Islet precursor cell (in vitro differentiated cells): ENCODE data around the gene SNX25.

Experiments used
- DNase-seq: peaks from one replicate; pipeline ENCODE4 v3.0.0-alpha.2; 2018

SNX25 gene

DNA sequence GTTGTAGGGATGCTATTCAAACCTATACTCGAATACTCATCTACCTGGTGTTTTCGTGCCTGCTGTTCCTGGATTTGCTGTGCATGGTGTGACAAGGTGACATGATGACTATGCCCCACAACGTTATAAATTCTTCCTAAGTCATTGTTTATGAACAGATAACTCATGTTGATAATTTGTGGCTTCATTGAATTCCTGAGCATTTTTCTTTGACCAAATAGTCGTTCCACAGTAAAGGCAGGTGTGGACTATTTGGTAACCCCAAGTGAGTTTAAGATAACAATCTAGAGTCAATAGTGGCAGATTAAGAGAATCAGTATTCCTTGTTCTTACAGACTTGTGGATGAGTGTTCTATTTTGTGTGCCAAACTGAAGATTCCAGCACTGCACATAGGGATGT, 59.9 kb downstream of the SNX25 start:
- no peak for DNase-seq

DNA sequence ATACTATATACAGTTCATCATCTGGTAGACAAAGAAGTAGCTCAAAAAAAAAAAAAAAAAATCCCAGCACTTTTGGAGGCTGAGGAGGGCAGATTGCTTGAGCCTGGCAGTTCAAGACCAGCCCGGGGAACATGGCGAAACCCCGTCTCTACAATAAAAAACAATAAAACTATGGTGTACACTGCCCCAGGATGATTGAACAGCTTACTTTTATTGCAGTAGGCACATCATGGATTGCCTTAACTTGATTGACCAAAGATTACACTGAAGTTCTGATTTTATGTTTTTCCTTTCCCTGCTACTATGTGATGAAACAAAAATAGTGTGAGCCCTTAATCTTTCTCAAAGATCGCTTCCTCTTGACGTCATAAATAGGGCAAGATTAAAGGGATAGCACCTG, 60.6 kb downstream of the SNX25 start:
- DNase-seq, result no peak

DNA sequence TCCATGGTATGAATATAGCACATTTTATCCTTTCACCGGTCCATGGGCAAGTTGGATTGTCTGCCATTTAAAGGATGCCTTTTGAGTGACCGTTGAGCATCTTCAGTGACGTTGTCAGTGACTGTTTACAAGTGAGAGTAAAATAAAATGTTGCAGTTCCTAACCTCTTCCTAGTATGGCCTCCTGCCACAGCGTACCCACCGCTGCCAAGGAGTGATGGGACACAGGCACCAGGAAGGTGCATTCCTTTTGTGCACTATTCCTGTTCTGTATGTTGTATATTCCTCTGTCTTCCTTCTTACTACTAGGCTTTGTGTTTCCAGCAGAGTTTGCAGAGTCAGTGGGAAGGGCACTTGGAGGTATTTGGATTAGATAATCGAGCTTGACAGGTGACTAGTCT, 61.5 kb downstream of the SNX25 start:
- DNase-seq, result no peak

DNA sequence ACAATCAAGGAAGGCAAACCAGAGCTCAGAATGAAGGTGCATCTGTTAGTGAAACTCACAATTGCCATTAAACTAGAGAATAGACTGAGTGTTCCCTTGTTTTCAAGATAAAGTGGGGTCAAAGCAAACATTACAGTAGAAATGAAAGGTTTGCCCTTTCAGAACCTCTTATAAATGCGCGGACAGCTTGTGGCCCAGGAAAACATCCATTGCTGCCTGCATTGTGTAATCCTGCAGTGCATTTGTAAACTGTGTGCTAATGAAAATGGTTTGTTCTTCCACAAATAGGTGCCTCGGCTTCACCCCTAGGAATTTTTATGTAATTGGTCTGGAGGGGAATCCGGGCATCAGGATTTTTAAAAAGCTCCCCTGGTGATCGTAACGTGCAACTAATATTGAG, 62.8 kb downstream of the SNX25 start:
- no peak for DNase-seq

GRCh38 chr4:185275501-185275900, 66.1 kb downstream of the SNX25 start:
- no peak for DNase-seq

DNA sequence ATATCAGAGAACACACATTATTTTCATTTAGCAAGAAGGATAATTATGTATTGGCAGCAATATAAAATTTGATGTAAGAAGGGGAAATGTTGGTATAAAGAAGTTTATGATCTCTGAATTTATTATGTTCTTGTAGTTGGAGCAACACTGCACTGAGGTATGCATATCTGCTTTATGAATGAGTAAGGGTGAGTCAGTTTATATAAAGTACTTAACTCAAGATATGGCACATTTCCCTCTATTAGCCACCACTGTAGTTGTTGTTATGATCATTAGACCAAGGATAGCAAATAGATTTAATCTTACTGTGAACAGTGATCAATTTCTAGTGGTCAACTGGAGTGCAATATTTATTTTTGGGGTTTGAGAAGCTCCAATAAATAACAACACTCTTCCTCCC, 66.6 kb downstream of the SNX25 start:
- no peak for DNase-seq

DNA sequence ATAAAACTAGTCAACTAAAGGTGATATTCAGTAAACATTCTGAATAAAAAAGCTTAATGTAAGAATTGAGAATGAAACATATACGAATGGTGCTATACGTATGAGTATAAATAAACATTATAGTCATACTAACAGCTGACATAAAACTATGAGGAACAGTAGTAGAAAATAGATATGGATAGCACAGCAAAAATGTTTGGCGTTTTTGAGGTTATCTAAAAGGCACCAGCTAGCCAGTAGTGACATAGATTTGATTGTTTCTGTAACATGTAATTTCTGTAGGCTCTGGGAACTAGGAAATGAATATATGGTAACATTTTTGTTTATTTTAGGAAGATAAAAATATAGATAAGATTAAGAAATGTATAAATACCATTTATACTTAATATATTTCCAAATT, 69.3 kb downstream of the SNX25 start:
- DNase-seq, result no peak

GRCh38 chr4:185280608-185281007, 71.2 kb downstream of the SNX25 start:
- no peak for DNase-seq

- no peak for DNase-seq
These were observed 73.6 kb downstream of the SNX25 start for GRCh38 chr4:185282968-185283367.

DNA sequence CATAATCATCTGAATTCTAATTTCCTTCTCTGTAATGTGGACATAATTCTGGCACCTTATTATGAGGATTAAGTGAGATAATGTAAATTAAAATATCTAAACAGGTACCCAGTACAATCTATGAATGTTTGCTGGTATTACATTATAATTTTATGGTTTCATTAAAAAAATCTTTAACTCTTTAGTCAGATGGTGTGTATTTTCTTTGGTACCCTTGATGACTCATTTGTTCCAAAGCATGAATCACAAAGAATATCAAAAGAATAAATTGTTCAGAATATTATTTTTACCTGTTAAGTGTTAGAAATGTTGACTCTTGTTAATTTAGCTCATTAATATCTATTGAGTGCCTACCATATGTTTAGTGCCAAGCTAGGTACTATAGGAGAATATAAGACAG, 74.3 kb downstream of the SNX25 start:
- no peak for DNase-seq

DNA sequence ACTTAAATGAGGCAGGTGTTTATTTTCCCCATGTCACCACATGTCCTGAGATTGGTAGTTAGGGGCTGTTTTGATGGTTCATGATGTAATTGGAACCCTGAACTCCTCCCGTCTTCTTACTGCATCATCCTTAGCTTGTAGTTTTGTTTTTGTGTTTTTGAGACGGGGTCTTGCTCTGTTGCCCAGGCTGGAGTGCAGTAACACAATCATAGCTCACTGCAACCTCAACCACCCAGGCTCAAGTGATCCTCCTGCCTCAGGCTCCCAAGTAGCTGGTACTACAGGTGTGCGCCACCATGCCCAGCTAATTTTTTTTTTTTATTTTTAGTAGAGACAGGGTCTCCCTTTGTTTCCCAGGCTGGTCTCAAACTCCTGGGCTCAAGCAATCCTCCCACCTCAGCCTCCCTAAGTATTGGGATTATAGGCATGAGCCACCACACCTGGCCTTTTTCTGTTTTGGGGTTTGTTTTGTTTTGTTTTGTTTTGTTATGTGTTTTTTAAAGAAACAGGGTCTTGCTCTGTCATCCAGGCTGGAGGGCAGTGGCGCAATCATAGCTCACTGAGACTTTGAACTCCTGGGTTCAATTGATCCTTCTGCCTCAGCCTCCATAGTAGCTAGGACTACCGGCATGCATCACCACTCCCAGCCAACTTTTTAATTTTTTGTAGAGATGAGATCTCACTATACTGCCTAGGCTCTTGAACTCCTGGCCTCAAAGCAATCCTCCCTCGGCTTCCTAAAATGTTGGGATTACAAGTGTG, 76.4 kb downstream of the SNX25 start:
- no peak for DNase-seq

DNA sequence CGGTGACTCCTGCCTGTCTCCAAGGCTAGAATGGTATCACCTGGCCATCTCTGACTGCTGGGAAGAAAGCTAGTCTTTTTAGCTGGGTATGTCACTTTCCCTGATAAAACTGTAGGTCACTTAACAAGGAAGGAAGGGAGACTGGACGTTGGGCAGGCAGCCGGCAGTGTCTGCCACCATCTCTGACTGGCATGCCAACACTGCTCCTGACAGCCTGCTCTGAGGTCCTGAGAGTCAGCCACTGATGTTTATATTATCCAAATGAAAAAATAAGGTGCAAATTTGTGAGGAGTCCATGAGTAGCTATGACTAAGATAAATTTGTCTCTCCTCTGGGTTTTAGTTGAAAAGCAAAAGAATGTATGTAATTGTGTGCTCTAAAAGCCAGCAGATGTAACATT, 77.2 kb downstream of the SNX25 start:
- no peak for DNase-seq

GRCh38 chr4:185287031-185287430, 77.6 kb downstream of the SNX25 start:
- DNase-seq, result no peak

DNA sequence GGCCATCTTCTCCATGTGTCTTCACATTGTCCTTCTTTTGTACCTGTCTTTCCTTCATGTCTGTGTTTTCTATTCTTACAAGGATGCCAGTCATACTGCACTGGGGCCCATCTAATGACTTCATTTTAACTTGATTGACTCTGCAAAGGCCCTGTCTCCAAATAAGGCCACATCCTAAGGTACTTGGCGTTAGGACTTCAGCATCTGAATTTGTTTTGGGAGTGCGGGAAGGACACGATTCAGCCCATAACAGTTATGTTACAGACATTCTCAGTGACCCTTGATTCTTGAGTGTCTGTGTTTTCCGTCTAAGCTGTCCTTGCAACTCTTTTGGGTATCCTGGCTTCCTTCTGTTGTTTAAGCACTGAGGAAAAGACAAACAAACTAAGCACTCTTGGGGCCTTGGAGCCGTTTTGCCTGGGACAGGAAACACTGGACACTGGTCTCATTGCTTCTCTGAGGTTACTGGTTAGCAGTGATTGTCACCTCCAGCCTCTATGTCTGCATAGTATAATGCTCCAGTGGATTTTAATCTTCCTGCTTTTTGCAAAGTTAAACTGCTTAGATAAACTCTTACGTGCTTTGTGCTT, 80.7 kb downstream of the SNX25 start:
- DNase-seq, result no peak

DNA sequence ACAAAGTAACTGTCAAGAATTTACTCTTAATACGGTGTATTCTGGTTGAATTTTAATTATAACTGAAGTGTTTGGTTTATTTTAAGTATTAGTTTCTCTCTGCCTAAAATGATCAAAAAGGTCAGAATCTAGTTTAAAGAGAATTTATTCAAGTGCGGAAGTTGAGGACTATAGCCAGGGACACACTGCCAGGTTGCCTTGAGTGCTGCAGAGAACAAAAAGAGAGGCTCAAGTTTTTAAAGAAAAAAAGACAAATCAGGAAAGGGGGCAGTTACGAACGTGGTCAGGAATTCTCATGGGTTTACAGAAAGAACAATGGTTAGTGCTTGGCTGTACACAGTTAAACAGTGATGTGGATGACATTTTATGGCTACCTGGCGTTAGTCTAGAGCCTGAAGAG, 81.3 kb downstream of the SNX25 start:
- DNase-seq, result no peak

GRCh38 chr4:185293202-185293601, 83.8 kb downstream of the SNX25 start:
- no peak for DNase-seq

DNA sequence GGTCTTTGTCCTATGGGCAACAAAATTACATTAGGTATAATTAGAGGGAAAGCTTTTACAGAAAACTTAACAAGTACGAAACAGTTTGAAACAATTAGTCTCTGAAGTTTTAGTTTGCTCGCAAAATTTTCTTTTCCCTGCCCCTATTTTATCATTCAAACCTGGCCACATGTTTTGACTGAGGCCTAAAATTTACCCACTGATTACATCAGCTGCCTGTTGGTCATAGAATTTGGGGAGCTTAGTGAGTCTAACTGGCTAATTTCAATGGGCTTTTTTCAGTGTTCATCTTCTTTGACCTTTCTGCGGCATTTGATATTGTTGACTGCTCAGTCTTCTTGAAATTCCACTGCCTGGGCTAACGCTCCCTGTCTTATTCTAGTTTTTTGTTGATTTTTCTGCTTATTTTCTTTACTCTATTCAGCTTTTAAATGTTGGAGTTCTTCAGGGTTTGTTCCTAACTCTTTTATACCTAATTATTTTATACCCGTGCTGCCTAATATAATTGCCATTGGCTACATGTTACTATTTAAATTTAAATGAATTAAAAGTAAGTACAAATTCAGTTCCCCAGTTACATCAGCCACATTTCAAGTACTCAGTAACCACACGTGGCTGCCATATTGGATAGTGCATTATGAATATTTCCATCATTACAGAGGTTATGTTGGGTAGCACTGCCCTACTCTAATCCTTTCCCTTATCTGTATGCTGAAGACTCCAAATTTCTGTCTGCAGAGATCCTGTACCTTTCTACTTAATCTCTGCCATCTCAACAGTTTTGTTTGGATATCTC, 87.5 kb downstream of the SNX25 start:
- DNase-seq, result no peak

DNA sequence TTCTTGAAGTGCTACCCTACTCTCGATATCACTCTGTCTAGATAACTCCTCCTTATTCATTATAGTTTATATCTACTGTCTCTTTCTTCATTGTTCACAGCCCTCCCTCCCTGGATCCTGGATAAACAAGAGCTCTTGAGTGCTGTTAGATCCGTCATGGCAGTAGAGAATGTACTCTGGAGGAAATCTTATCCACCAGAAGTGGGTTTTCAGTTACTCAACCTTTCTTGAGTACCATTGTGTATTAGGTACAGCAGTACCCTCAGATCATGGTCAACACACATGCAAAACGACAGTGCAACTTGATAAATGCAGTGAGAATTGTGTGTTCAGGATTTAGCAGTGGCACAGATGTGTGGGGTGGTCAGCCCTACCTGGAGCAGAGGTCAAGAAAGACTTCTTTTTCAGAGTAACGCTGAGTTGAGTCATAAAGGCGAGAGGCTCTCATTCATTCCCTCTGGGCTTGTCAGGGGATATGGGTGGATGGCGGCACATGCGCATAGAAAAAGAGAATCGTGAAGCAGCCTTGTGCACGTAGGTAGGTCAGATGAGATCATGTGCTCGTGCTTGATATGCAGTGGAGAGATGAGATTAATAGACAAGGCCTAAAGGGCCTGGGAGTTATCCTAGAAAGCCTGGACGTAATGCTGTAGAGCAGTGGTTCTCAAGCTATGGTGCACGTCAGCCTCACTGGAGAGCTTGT, 89.5 kb downstream of the SNX25 start:
- DNase-seq, result no peak

GRCh38 chr4:185304541-185304940, 95.1 kb downstream of the SNX25 start:
- DNase-seq, result no peak

DNA sequence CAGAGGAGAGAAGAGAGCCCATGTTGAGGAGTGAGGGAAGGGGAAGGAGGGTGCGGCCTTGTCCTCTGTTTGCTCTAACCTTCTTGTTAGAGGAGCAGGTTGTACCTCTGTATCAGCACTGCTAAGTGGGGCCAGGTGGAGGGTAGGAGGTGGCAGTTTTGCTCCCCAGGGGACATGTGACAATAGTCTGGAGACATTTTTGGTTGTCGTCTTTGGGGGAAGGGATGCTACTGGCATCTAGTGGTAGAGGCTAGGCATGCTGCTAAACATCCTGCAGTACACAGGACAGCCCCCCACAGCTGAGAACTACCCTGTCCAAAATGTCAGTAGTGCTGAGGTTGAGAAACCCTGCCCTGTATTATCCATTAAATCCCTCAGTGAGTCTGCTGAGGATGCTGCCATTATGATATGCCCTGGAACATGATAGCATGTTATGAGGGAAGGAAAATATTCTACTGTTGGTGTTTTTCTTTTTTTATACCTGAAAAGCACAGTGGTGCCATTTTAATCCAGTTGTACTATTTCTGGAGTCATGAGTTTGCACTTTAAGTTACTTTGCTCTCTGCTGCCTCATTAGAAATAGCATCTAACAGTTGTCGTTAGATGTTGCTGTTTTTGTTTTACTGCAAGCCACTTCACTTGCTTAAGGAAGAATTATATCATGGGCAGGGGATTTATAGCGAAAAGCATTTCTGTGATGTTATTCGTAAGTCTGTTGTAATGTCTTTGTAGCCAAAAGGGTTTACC, 95.7 kb downstream of the SNX25 start:
- DNase-seq, result peak; percentile 65

DNA sequence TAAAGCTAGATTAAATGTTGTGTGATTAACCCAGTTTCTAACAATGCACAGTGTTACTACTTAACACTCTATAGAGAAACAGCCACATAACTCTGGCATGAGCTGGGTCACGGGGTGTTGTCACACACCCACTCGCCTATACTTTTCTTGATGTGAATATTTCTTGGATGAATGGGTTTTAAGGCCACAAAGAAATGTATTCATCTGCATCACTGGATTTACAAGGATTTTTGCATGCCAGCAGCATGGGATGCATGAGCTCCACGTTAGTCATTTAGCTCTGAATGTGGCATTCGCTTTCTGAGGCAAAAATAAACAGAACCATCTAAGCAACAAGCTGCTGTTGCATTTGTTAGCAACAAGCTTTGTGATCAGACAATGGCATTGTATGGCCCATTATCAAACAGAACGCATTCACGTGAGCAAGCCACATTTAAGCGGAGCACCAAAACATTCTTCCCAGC, 96.6 kb downstream of the SNX25 start:
- peak; percentile 59 for DNase-seq

DNA sequence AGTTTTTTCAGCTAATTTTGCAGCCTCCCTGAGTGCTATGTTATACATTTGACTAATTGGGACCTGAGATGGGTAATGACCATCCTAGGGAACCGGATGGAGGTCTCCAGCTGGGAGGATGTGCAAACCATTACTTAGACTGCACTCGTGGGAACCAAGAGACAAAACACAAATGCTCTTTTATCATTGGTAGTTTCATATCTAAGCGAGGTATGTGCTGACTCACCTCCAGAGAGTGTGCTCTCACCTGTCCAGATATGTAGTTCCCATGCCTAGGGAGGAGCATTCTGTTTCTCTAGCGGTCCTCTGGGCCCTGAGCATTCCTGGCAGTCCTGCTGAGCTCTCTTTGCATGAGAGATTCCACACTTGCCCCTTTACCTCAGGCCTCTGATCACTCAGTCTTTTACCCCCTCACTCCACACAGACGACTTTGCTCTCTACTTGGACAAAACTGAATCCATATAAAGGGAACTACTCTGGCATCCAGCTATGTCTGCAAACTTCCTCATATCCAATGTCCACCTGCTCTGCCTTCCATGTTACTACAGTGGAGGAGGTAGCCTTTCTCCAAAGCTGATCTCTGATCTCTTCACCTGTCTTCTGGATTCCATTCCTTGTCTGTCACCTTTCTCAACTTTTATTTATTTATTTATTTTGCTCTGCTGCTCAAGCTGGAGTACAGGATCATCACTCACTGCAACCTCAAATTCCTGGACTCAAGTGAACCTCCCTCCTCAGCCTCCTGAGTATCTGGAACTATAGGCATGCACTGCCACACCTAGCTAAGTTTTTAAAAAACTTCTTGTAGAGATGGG, 97.9 kb downstream of the SNX25 start:
- DNase-seq, result peak; percentile 79
